ENCODE results near the gene TM7SF2.

The TM7SF2 gene

GRCh38 chr11:65150509-65151299 is 39.0 kb downstream of the TM7SF2 start:
- no peak for DNase-seq (ENCODE audit: low read depth in 1 of 2, low spot score in 1 of 2)

GRCh38 chr11:65151331-65151899 is 39.7 kb downstream of the TM7SF2 start:
- no peak for DNase-seq (ENCODE audit: low read depth in 1 of 2, low spot score in 1 of 2)

GRCh38 chr11:65152122-65152521 is 40.5 kb downstream of the TM7SF2 start:
- no peak for DNase-seq (ENCODE audit: low read depth in 1 of 2, low spot score in 1 of 2)

GRCh38 chr11:65156256-65156655 is 44.6 kb downstream of the TM7SF2 start:
- no peak for DNase-seq (ENCODE audit: low read depth in 1 of 2, low spot score in 1 of 2)

- no peak for DNase-seq (ENCODE audit: low read depth in 1 of 2, low spot score in 1 of 2)
Observed at GRCh38 chr11:65156926-65157325, 45.3 kb downstream of the TM7SF2 start.

- no peak for DNase-seq (ENCODE audit: low read depth in 1 of 2, low spot score in 1 of 2)
Observed at GRCh38 chr11:65157336-65157735, 45.7 kb downstream of the TM7SF2 start.

GRCh38 chr11:65159012-65159411 is 47.3 kb downstream of the TM7SF2 start:
- DNase-seq (ENCODE audit: low read depth in 1 of 2, low spot score in 1 of 2): no peak

GRCh38 chr11:65160643-65161042 is 49.0 kb downstream of the TM7SF2 start:
- no peak for DNase-seq (ENCODE audit: low read depth in 1 of 2, low spot score in 1 of 2)

- DNase-seq (ENCODE audit: low read depth in 1 of 2, low spot score in 1 of 2): no peak
Observed at GRCh38 chr11:65163684-65164083, 52.0 kb downstream of the TM7SF2 start.

Data from stimulated activated CD4-positive, alpha-beta T cell treated with anti-CD3 and anti-CD28 coated beads, Interleukin-15, amount 100 ng/mL, for 1 hour (primary cell).